B cell (primary cell): Measurements from ENCODE around the gene EML2. TPM values are rescaled to one million over a fixed set of nuclear protein-coding genes. Genes with fewer than 3 reads are reported as not detected.
A peak's percentile ranks its signal among the peaks of the same experiment; 100 is the strongest.

Experiments used
- ATAC-seq: fragments of 200-7000 bp; cut with Tn5 transposase; one replicate; pipeline ENCODE4 v1.10.0; 2021; ENCODE audit warnings: low read depth, mild to moderate bottlenecking, moderate number of reproducible peaks, moderate library complexity
- CTCF ChIA-PET: fragments of 350-600 bp; sonication (Branson Sonifier 250); formaldehyde crosslinking; loops from one replicate; lab custom pipeline; 2021; ENCODE audit warnings: antibody characterized with exemption, inconsistent platforms; lab: Charles Lee
- POLR2A ChIA-PET: fragments of 350-600 bp; sonication (Branson Sonifier 250); formaldehyde crosslinking; loops from one replicate; lab custom pipeline; 2021; ENCODE audit warnings: antibody characterized with exemption; lab: Charles Lee
- DNase-seq: peaks from one replicate; pipeline ENCODE4 v3.0.0; 2013
- H2AFZ ChIP-seq: 2 replicates; pipeline ENCODE4 v1.6.1; 2012; ENCODE audit warnings: mild to moderate bottlenecking, low read depth, low read length; ENCODE audit not compliant: insufficient read depth, poor library complexity, severe bottlenecking
- H3K27ac ChIP-seq, 2 donors: 1 replicate in 1 of 2; 2 replicates in 1 of 2; pipeline ENCODE4 v1.5.1; 2012 to 2013; ENCODE audit warnings: low read length in 2 of 2, mild to moderate bottlenecking in 2 of 2, moderate library complexity in 1 of 2
- H3K27me3 ChIP-seq, 4 experiments: fragments of 200-600 bp in 1 of 4; sonication (generic) in 1 of 4; replicated peaks in 1 of 4; 1 replicate in 2 of 4; 2 replicates in 2 of 4; pipeline versions ENCODE4 v1.6.1 to v1.7.0; 2013 to 2016; ENCODE audit warnings: low read length in 3 of 4, mild to moderate bottlenecking in 2 of 4, mixed read lengths in 1 of 4, moderate library complexity in 1 of 4; ENCODE audit not compliant: insufficient read depth in 4 of 4, control insufficient read depth in 3 of 4; ENCODE audit errors: control extremely low read depth in 1 of 4
- H3K36me3 ChIP-seq, 2 experiments: replicated peaks in 1 of 2; 1 replicate in 1 of 2; 2 replicates in 1 of 2; pipeline versions ENCODE4 v1.6.1 to v1.7.1; 2013; ENCODE audit warnings: low read length in 1 of 2; ENCODE audit not compliant: insufficient read depth in 2 of 2, control insufficient read depth in 1 of 2; ENCODE audit errors: control extremely low read depth in 1 of 2, extremely low read depth in 1 of 2
- H3K4me1 ChIP-seq, 2 donors: fragments of 200-600 bp in 1 of 2; sonication (generic) in 1 of 2; 1 replicate in 1 of 2; 2 replicates in 1 of 2; pipeline versions ENCODE4 v1.5.1 to v1.6.1; 2013 to 2017; ENCODE audit warnings: low read length in 2 of 2; ENCODE audit not compliant: control insufficient read depth in 2 of 2, insufficient read depth in 2 of 2
- H3K4me2 ChIP-seq: replicated peaks from 2 replicates; pipeline ENCODE3; 2012; ENCODE audit warnings: mild to moderate bottlenecking, low read depth, low read length; ENCODE audit not compliant: poor library complexity, severe bottlenecking
- H3K4me3 ChIP-seq, 5 experiments: fragments of 200-600 bp in 1 of 5; sonication (generic) in 1 of 5; 1 replicate in 3 of 5; 2 replicates in 2 of 5; pipeline versions ENCODE4 v1.5.1 to v1.7.0; 2011 to 2016; ENCODE audit warnings: low read length in 4 of 5, mild to moderate bottlenecking in 4 of 5, low read depth in 2 of 5, control low read depth in 1 of 5, moderate library complexity in 1 of 5; ENCODE audit not compliant: insufficient read depth in 1 of 5; ENCODE audit errors: control extremely low read depth in 1 of 5, extremely low read depth in 1 of 5
- H3K79me2 ChIP-seq: fragments of 200-600 bp; sonication (generic); one replicate; pipeline ENCODE4 v1.6.0; 2016; ENCODE audit warnings: low read length; ENCODE audit not compliant: control insufficient read depth, insufficient read depth
- H3K9ac ChIP-seq: fragments of 200-600 bp; sonication (generic); 2 replicates; pipeline ENCODE4 v1.6.1; 2017; ENCODE audit warnings: mild to moderate bottlenecking, low read length, moderate library complexity
- H3K9me3 ChIP-seq, 3 donors: one replicate each; pipeline versions ENCODE4 v1.6.1 to v1.7.1; 2013; ENCODE audit warnings: low read length in 2 of 3; ENCODE audit not compliant: control insufficient read depth in 2 of 3, insufficient read depth in 1 of 3; ENCODE audit errors: control extremely low read depth in 1 of 3
- H4K20me1 ChIP-seq: 2 replicates; pipeline ENCODE4 v1.6.0; 2012; ENCODE audit warnings: mild to moderate bottlenecking, low read length; ENCODE audit not compliant: insufficient read depth, control insufficient read depth, poor library complexity, severe bottlenecking
- H3K27ac Mint-ChIP-seq: one replicate; pipeline ENCODE4 v1.8.0; 2021; ENCODE audit warnings: mixed read lengths
- H3K27me3 Mint-ChIP-seq: one replicate; pipeline ENCODE4 v1.8.0; 2021; ENCODE audit warnings: mixed read lengths
- H3K4me1 Mint-ChIP-seq: one replicate; pipeline ENCODE4 v1.8.0; 2021; ENCODE audit warnings: mixed read lengths
- H3K4me3 Mint-ChIP-seq: one replicate; pipeline ENCODE4 v1.8.0; 2021; ENCODE audit warnings: mixed read lengths
- H3K9me3 Mint-ChIP-seq: one replicate; pipeline ENCODE4 v1.8.0; 2022; ENCODE audit warnings: mixed read lengths; ENCODE audit not compliant: insufficient read depth
- EZH2 ChIP-seq: IDR thresholded peaks from 2 replicates; pipeline ENCODE4 v1.6.1; 2012; ENCODE audit warnings: borderline replicate concordance, low read depth, mild to moderate bottlenecking, moderate library complexity, low read length; ENCODE audit not compliant: insufficient read depth, poor library complexity, severe bottlenecking
- WGBS: methylation state at CpG from one replicate; pipeline ENCODE4 v1.1.5; 2013; ENCODE audit warnings: missing lambda C conversion rate; ENCODE audit not compliant: insufficient coverage; 5-methylcytosine and 5-hydroxymethylcytosine counted together
- intact Hi-C: fragments of 100-400 bp; cut with micrococcal nuclease; formaldehyde crosslinking; loops from one replicate; pipeline ENCODE4 v1.10.0; 2022
- polyA plus RNA-seq: library from polyadenylated mRNA; depleted of rRNA; stranded (reverse); fragments of >200 nt; gene quantifications from 2 replicates; pipeline ENCODE4 v1.2.3, GENCODE V29; 2012
- total RNA-seq, 2 donors: library from RNA; stranded (reverse); fragments of 120-200 nt in 1 of 2; gene quantifications; 1 replicate in 1 of 2; 2 replicates in 1 of 2; pipeline versions ENCODE4 v1.2.3 to v1.2.4, GENCODE V29; 2013 to 2022
- TF ChIP-seq, protein P1 (sequence below): fragments of 200-600 bp; IDR thresholded peaks from one replicate; pipeline ENCODE4 v1.8.0; 2022; ENCODE audit warnings: antibody characterized with exemption, mild to moderate bottlenecking

The EML2 gene
- total and polyA plus RNA-seq, 2 donors (not counting 1 experiment from before 2014, with no cell fraction given): 75.0 to 88.5 TPM

DNA sequence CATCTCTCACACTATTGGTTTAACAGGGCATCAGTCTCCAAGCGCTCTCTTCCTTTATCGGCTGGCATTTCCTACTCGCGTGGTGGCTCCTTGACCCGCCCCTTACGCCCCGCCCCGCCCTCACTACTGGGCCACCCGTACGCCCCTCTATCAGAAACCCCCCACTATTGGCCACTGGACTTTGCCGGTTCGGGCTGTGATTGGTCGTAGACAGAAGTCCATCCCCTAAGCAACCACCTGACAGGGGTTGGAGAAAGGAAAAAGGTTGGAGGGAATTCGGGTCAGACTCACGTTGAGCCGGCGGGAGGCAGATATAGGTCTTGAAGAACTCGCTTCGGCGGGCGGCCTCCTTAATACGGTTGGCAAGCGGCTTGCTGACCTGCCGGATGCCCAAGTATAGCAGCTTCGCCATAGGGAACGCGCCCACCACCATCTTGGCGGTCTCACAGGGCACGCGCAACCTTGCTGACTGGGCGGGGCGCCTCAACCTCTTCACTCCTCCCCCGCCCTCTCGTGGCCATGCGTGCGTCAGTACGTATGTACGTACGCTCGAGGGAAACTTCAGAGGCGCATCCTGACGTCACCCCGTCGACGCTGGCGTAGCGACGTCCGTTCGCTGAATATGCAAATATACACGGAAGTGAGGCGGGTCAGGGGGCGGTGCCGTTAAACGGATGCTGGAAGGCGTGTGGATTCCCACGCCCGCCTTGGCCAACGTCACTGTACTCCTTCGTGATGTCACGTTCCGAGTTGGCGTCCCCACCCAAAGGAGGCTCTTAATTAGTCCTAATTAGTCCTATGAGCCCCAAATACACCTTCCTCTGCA lies 54.7 kb downstream of the EML2 start, which contains the start of gene OPA3:
OPA3 (minus strand) TSS at position 471 of the 826 bp plus-strand sequence; CDS start at position 433, 38 bp downstream.
- Mint-ChIP-seq H3K27me3 (peaks cover 5% of the 10 kb centered on the region), H3K4me1 (peaks cover 21% of the 10 kb centered on the region), H3K27ac (peak within 1 kb of the TSS; percentile 99), H3K4me3 (peak within 1 kb of the TSS; percentile 85), H3K9me3 (no peaks in the 10 kb centered on the region)
- H3K27ac ChIP-seq: peak within 1 kb of the TSS; percentile 97 to 98
- ATAC-seq (peak; percentile 87), DNase-seq (peak; percentile 100)
- H4K20me1 ChIP-seq: no peaks in the 10 kb centered on the region
- intact Hi-C loops: loop anchor here (1.0 kb wide), 9 partner anchors 58 to 302 kb away; partner anchors contain the start of genes IRF2BP1, PPP1R13L, QPCTL and RTN2
- peak within 1 kb of the TSS; percentile 62 to 98 (median 82) for H3K4me3 ChIP-seq
- TF ChIP-seq, protein P1, sequence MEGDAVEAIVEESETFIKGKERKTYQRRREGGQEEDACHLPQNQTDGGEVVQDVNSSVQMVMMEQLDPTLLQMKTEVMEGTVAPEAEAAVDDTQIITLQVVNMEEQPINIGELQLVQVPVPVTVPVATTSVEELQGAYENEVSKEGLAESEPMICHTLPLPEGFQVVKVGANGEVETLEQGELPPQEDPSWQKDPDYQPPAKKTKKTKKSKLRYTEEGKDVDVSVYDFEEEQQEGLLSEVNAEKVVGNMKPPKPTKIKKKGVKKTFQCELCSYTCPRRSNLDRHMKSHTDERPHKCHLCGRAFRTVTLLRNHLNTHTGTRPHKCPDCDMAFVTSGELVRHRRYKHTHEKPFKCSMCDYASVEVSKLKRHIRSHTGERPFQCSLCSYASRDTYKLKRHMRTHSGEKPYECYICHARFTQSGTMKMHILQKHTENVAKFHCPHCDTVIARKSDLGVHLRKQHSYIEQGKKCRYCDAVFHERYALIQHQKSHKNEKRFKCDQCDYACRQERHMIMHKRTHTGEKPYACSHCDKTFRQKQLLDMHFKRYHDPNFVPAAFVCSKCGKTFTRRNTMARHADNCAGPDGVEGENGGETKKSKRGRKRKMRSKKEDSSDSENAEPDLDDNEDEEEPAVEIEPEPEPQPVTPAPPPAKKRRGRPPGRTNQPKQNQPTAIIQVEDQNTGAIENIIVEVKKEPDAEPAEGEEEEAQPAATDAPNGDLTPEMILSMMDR: no peak
- no peak for TF ChIP-seq EZH2
- H3K79me2 ChIP-seq: peaks cover 32% of the 10 kb centered on the region
- H3K4me2 ChIP-seq: peak within 1 kb of the TSS; percentile 83
- H3K4me1 ChIP-seq: peaks cover 10 to 15% of the 10 kb centered on the region in 2 donors
- peak within 1 kb of the TSS; percentile 97 for H3K9ac ChIP-seq
- no peaks in the 10 kb centered on the region for H3K9me3 ChIP-seq
- CTCF ChIA-PET: interaction anchor here (0.7 to 1.3 kb wide), 4 partner anchors 57 to 145 kb away, joined by 3 to 6 read pairs (median 4); no protein-coding TSS in a partner anchor
- H3K27me3 ChIP-seq: no peaks in the 10 kb centered on the region
- 0% methylated on average over 48 of the region's 63 CpGs for WGBS
- POLR2A ChIA-PET: interaction anchor here (0.5 to 1.4 kb wide), 5 partner anchors 58 to 181 kb away, joined by 3 to 6 read pairs (median 4); no protein-coding TSS in a partner anchor
- no peaks in the 10 kb centered on the region for H3K36me3 ChIP-seq
- H2AFZ ChIP-seq: peak within 1 kb of the TSS; percentile 83

DNA sequence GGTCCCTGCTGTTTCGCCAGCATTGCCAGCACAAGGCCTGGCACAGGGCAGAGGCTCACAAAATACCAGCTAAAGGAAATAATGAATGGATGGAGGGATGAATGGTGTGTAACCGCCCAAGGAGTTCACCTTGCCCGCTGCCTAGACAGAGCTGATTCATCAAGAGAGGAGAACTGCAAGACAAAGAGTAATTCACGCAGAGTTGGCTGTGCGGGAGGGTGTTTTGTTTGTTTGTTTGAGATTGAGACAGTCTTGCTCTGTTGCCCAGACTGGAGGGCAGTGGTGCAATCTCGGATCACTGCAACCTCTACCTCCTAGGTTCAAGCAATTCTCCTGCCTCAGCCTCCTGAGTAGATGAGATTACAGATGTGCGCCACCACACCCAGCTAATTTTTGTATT lies 57.6 kb downstream of the EML2 start:
- H3K9me3 ChIP-seq: no peaks in the 10 kb centered on the region

More for the DNA sequence above, 57.6 kb downstream of the EML2 start:
- Histone ChIP-seq H3K36me3 (no peaks in the 10 kb centered on the region), H3K27ac (no peak overlapping the region), H3K9ac (no peak overlapping the region), H3K4me1 (peaks cover 10 to 15% of the 10 kb centered on the region in 2 donors), H3K27me3 (no peaks in the 10 kb centered on the region), H3K4me3 (no peak overlapping the region), H4K20me1 (no peaks in the 10 kb centered on the region), H3K79me2 (peaks cover 40% of the 10 kb centered on the region), H3K4me2 (no peak overlapping the region), H2AFZ (no peak overlapping the region)
- intact Hi-C loops: no loop called here
- Mint-ChIP-seq H3K4me3 (peak overlapping the region; percentile 34), H3K9me3 (no peaks in the 10 kb centered on the region), H3K27me3 (no peaks in the 10 kb centered on the region), H3K4me1 (peaks cover 21% of the 10 kb centered on the region), H3K27ac (no peak overlapping the region)
- ATAC-seq (no peak), DNase-seq (no peak)
- ChIA-PET CTCF (no interaction called here), POLR2A (no interaction called here)
- TF ChIP-seq, protein P1: no peak
- TF ChIP-seq EZH2: no peak
- WGBS: 100% methylated on average over 5 of the region's 7 CpGs
